IMR-90 (cell line): ENCODE data around the gene KLF2. TPM values are rescaled to one million over a fixed set of nuclear protein-coding genes. Genes with fewer than 3 reads are reported as not detected.
A peak's percentile ranks its signal among the peaks of the same experiment; 100 is the strongest.

ENCODE experiments used
- ATAC-seq: fragments of 200-7000 bp; cut with Tn5 transposase; 2 replicates; pipeline ENCODE4 v1.9.1; 2020; ENCODE audit warnings: low read depth, mild to moderate bottlenecking, moderate library complexity
- BruUV-seq: library from RNA; stranded (reverse); fragments of 400-500 nt; replicated peaks from 2 replicates; lab custom pipeline; 2021; lab: Mats Ljungman, UMichigan
- CTCF ChIA-PET: fragments of 300-600 bp; formaldehyde crosslinking; extraction: SDS; loops from one replicate; lab custom pipeline; 2021; ENCODE audit warnings: antibody characterized with exemption; lab: Yijun Ruan, JAX
- POLR2A ChIA-PET: fragments of 300-600 bp; sonication (Branson Sonifier 250); formaldehyde crosslinking; loops from one replicate; lab custom pipeline; 2022; ENCODE audit warnings: antibody characterized with exemption; ENCODE audit not compliant: unreplicated experiment; lab: Charles Lee
- DNase-seq: peaks from one replicate; pipeline ENCODE4 v3.0.0; 2013
- H2AFZ ChIP-seq: replicated peaks from 2 replicates; pipeline ENCODE3; 2013; ENCODE audit warnings: low read length, mild to moderate bottlenecking; ENCODE audit not compliant: poor library complexity
- H2AK5ac ChIP-seq: 2 replicates; pipeline ENCODE4 v1.6.1; 2013; ENCODE audit warnings: low read depth, low read length, inconsistent platforms
- H2AK9ac ChIP-seq: replicated peaks from 2 replicates; pipeline ENCODE3; 2013; ENCODE audit warnings: mild to moderate bottlenecking, low read depth, low read length, moderate library complexity; ENCODE audit not compliant: poor library complexity
- H2BK120ac ChIP-seq: 2 replicates; pipeline ENCODE4 v1.6.1; 2013; ENCODE audit warnings: low read depth, low read length, inconsistent platforms
- H2BK15ac ChIP-seq: 3 replicates; pipeline ENCODE4 v1.6.1; 2013; ENCODE audit warnings: low read depth, low read length, inconsistent platforms
- H2BK20ac ChIP-seq: 2 replicates; pipeline ENCODE4 v1.6.1; 2013; ENCODE audit warnings: low read depth, mild to moderate bottlenecking, inconsistent platforms, low read length, moderate library complexity
- H2BK5ac ChIP-seq: 2 replicates; pipeline ENCODE4 v1.6.1; 2013; ENCODE audit warnings: mild to moderate bottlenecking, low read depth, low read length, inconsistent platforms; ENCODE audit not compliant: poor library complexity, severe bottlenecking
- H3K14ac ChIP-seq: replicated peaks from 2 replicates; pipeline ENCODE4 v1.6.1; 2013; ENCODE audit warnings: low read depth, low read length, inconsistent platforms
- H3K18ac ChIP-seq: 2 replicates; pipeline ENCODE4 v1.6.1; 2013; ENCODE audit warnings: low read depth, low read length, control low read depth
- H3K23ac ChIP-seq: 2 replicates; pipeline ENCODE4 v1.6.1; 2013; ENCODE audit warnings: low read depth, low read length, inconsistent platforms
- H3K27ac ChIP-seq: 2 replicates; pipeline ENCODE4 v1.5.1; 2013; ENCODE audit warnings: mild to moderate bottlenecking, control low read depth, low read length; ENCODE audit not compliant: insufficient read depth
- H3K27me3 ChIP-seq: 2 replicates; pipeline ENCODE4 v1.6.1; 2013; ENCODE audit warnings: low read length; ENCODE audit not compliant: control insufficient read depth, insufficient read depth
- H3K36me3 ChIP-seq: 2 replicates; pipeline ENCODE4 v1.6.1; 2013; ENCODE audit warnings: low read length, mixed read lengths; ENCODE audit not compliant: control insufficient read depth, insufficient read depth
- H3K4ac ChIP-seq: 2 replicates; pipeline ENCODE4 v1.6.1; 2013; ENCODE audit warnings: low read depth, low read length, inconsistent platforms
- H3K4me1 ChIP-seq: 2 replicates; pipeline ENCODE4 v1.6.1; 2013; ENCODE audit warnings: low read length, mixed read lengths; ENCODE audit not compliant: control insufficient read depth, insufficient read depth
- H3K4me2 ChIP-seq: 2 replicates; pipeline ENCODE4 v1.6.1; 2013; ENCODE audit warnings: low read depth, mild to moderate bottlenecking, control low read depth, low read length, moderate library complexity
- H3K4me3 ChIP-seq: 2 replicates; pipeline ENCODE4 v1.5.1; 2013; ENCODE audit warnings: low read depth, mild to moderate bottlenecking, control low read depth, low read length, moderate library complexity; ENCODE audit not compliant: insufficient read depth
- H3K56ac ChIP-seq: 2 replicates; pipeline ENCODE4 v1.6.1; 2013; ENCODE audit warnings: low read length, inconsistent platforms; ENCODE audit not compliant: insufficient read depth; ENCODE audit errors: extremely low read depth
- H3K79me1 ChIP-seq, 2 experiments: 2 replicates each; pipeline ENCODE4 v1.6.1; 2013; ENCODE audit warnings: low read length in 2 of 2, inconsistent platforms in 1 of 2, low read depth in 1 of 2
- H3K9ac ChIP-seq: 2 replicates; pipeline ENCODE4 v1.6.1; 2013; ENCODE audit warnings: low read depth, low read length, control low read depth
- H3K9me1 ChIP-seq: 2 replicates; pipeline ENCODE4 v1.6.1; 2013; ENCODE audit warnings: low read length, inconsistent platforms; ENCODE audit not compliant: insufficient read depth
- H3K9me3 ChIP-seq: 2 replicates; pipeline ENCODE4 v1.6.1; 2013; ENCODE audit warnings: low read length; ENCODE audit not compliant: control insufficient read depth, insufficient read depth
- H4K20me1 ChIP-seq: 2 replicates; pipeline ENCODE4 v1.6.1; 2013; ENCODE audit warnings: low read length, inconsistent platforms; ENCODE audit not compliant: insufficient read depth
- H4K5ac ChIP-seq: 2 replicates; pipeline ENCODE4 v1.6.1; 2013; ENCODE audit warnings: mild to moderate bottlenecking, low read depth, low read length, control low read depth
- H4K8ac ChIP-seq, 2 experiments: 2 replicates each; pipeline ENCODE4 v1.6.1; 2013; ENCODE audit warnings: low read depth in 2 of 2, low read length in 2 of 2, control low read depth in 1 of 2, inconsistent platforms in 1 of 2
- H4K91ac ChIP-seq: 2 replicates; pipeline ENCODE4 v1.6.1; 2013; ENCODE audit warnings: low read depth, low read length, inconsistent platforms; ENCODE audit not compliant: insufficient read depth
- BHLHE40 ChIP-seq: fragments of 150-350 bp; IDR thresholded peaks from 2 replicates; pipeline ENCODE4 v1.6.1; 2016; ENCODE audit warnings: mild to moderate bottlenecking, low read depth, low read length
- CEBPB ChIP-seq: IDR thresholded peaks from 2 replicates; pipeline ENCODE4 v1.6.1; 2012; ENCODE audit warnings: low read depth, low read length, improper control_type of control experiment
- CHD1 ChIP-seq: IDR thresholded peaks from 2 replicates; pipeline ENCODE4 v1.6.1; 2012; ENCODE audit warnings: low read depth, low read length, improper control_type of control experiment
- CTCF ChIP-seq: conservative IDR thresholded peaks from 2 replicates; pipeline ENCODE4 v1.5.1; 2012; ENCODE audit warnings: mild to moderate bottlenecking, low read depth, low read length, improper control_type of control experiment
- FOS ChIP-seq: fragments of 150-350 bp; IDR thresholded peaks from 2 replicates; pipeline ENCODE4 v1.6.1; 2016; ENCODE audit warnings: low read depth, low read length
- MAFK ChIP-seq: IDR thresholded peaks from 2 replicates; pipeline ENCODE4 v1.6.1; 2012; ENCODE audit warnings: low read depth, low read length, improper control_type of control experiment
- MAZ ChIP-seq: IDR thresholded peaks from 2 replicates; pipeline ENCODE4 v1.6.1; 2012; ENCODE audit warnings: low read depth, mild to moderate bottlenecking, low read length, improper control_type of control experiment, moderate library complexity, borderline replicate concordance
- MXI1 ChIP-seq: IDR thresholded peaks from 2 replicates; pipeline ENCODE4 v1.6.1; 2012; ENCODE audit warnings: low read depth, mild to moderate bottlenecking, low read length, moderate library complexity, borderline replicate concordance
- NFE2L2 ChIP-seq: fragments of 150-350 bp; IDR thresholded peaks from 2 replicates; pipeline ENCODE4 v1.6.1; 2016; ENCODE audit warnings: low read depth, mild to moderate bottlenecking, low read length
- POLR2A ChIP-seq: IDR thresholded peaks from 2 replicates; pipeline ENCODE4 v1.6.1; 2012; ENCODE audit warnings: mild to moderate bottlenecking, low read depth, low read length
- RAD21 ChIP-seq: IDR thresholded peaks from 2 replicates; pipeline ENCODE4 v1.6.1; 2012; ENCODE audit warnings: low read length, improper control_type of control experiment
- RCOR1 ChIP-seq: IDR thresholded peaks from 2 replicates; pipeline ENCODE4 v1.6.1; 2012; ENCODE audit warnings: mild to moderate bottlenecking, low read length, improper control_type of control experiment; ENCODE audit not compliant: insufficient replicate concordance
- RFX5 ChIP-seq: IDR thresholded peaks from 2 replicates; pipeline ENCODE4 v1.8.0; 2012; ENCODE audit warnings: low read depth, mild to moderate bottlenecking, low read length, moderate library complexity
- SMC3 ChIP-seq: fragments of 150-350 bp; IDR thresholded peaks from 2 replicates; pipeline ENCODE4 v1.6.1; 2016; ENCODE audit warnings: low read depth, mild to moderate bottlenecking, antibody characterized with exemption, low read length, moderate library complexity
- whole genome bisulfite sequencing, 2 experiments: methylation state at CpG; one replicate each; pipeline versions ENCODE4 v1.1.5 to v1.1.7; 2013; ENCODE audit warnings: missing lambda C conversion rate in 2 of 2; ENCODE audit not compliant: insufficient read length in 1 of 2; ENCODE audit errors: extremely low coverage in 2 of 2; 5-methylcytosine and 5-hydroxymethylcytosine counted together
- dilution Hi-C: fragments of 300-500 bp; cut with HindIII; formaldehyde crosslinking; loops from one replicate; pipeline ENCODE4 v1.14.3; 2018; ENCODE audit warnings: low sequenced_read_pairs; ENCODE audit not compliant: unreplicated experiment
- in situ Hi-C: fragments of 300-500 bp; cut with MboI; formaldehyde crosslinking; loops from 3 replicates; pipeline ENCODE4 v1.14.3; 2019; ENCODE audit warnings: low sequenced_read_pairs, inconsistent platforms, mixed read lengths
- intact Hi-C: fragments of 100-400 bp; cut with micrococcal nuclease; formaldehyde crosslinking; loops from 2 replicates; pipeline ENCODE4 v1.10.0; 2022
- polyA plus RNA-seq, 3 experiments: library from polyadenylated mRNA; depleted of rRNA; stranded (reverse); fragments of >200 nt; gene quantifications; 2 replicates each; pipeline ENCODE4 v1.2.3, GENCODE V29; 2012; ENCODE audit warnings: low replicate concordance in 1 of 3
- total RNA-seq: library from RNA; depleted of rRNA; stranded (reverse); fragments of >200 nt; gene quantifications from 2 replicates; pipeline ENCODE4 v1.2.3, GENCODE V29; 2012
- TF ChIP-seq, protein P1 (sequence below): fragments of 150-350 bp; IDR thresholded peaks from 2 replicates; pipeline ENCODE4 v1.6.1; 2017; ENCODE audit warnings: mild to moderate bottlenecking, antibody characterized with exemption, low read length, low read depth
- TF ChIP-seq, protein P2 (sequence below): fragments of 150-350 bp; IDR thresholded peaks from 2 replicates; pipeline ENCODE4 v1.6.1; 2016; ENCODE audit warnings: low read depth, mild to moderate bottlenecking, low read length, moderate library complexity, borderline replicate concordance

The KLF2 gene
- total and polyA plus RNA-seq, 2 of the 4 experiments (the other 2 are of a cell fraction) = 1.1 to 34.4 TPM

- ATAC-seq = no peak
- Histone ChIP-seq H3K4me1 (peaks cover 6% of the 10 kb centered on the region), H4K8ac (no peak overlapping the region), H3K4ac (peak overlapping the region; percentile 47; the same call in 1 of the 2 replicates), H3K23ac (0 out of 2 replicates have a peak overlapping the region, but pooled peaks have one; percentile 33), H4K91ac (no peak overlapping the region), H2BK15ac (peak overlapping the region; percentile 54; the same call in 1 of the 3 replicates), H3K56ac (no peak overlapping the region), H3K4me3 (no peak overlapping the region), H3K9ac (no peak overlapping the region), H3K14ac (no peak overlapping the region), H3K36me3 (no peaks in the 10 kb centered on the region), H3K18ac (no peak overlapping the region), H3K9me1 (peaks cover 6% of the 10 kb centered on the region; the same call in 1 of the 2 replicates), H3K27ac (no peak overlapping the region), H2BK120ac (no peak overlapping the region), H3K9me3 (peaks cover 2% of the 10 kb centered on the region; the same call in 1 of the 2 replicates), H4K20me1 (0 out of 2 replicates have a peak, but pooled peaks cover 4% of the 10 kb centered on the region), H2AK9ac (no peak overlapping the region), H3K27me3 (peaks cover 14% of the 10 kb centered on the region), H2AFZ (no peak overlapping the region), H3K4me2 (no peak overlapping the region), H3K79me1 (no peaks in the 10 kb centered on the region; a peak in 1 of 4 replicates), H2BK20ac (peak overlapping the region; percentile 26), H4K5ac (no peak overlapping the region), H2BK5ac (no peak overlapping the region), H2AK5ac (peak overlapping the region; percentile 11; the same call in 1 of the 2 replicates)
- TF ChIP-seq, protein P1, sequence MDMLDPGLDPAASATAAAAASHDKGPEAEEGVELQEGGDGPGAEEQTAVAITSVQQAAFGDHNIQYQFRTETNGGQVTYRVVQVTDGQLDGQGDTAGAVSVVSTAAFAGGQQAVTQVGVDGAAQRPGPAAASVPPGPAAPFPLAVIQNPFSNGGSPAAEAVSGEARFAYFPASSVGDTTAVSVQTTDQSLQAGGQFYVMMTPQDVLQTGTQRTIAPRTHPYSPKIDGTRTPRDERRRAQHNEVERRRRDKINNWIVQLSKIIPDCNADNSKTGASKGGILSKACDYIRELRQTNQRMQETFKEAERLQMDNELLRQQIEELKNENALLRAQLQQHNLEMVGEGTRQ = no peak
- no peak for TF ChIP-seq RCOR1
- no peak for TF ChIP-seq SMC3
- no peak for TF ChIP-seq FOS
- TF ChIP-seq MAZ = no peak
- TF ChIP-seq POLR2A = no peak
- TF ChIP-seq CHD1 = no peak
- TF ChIP-seq RFX5 = no peak
- no peak for TF ChIP-seq CEBPB
- no peak for TF ChIP-seq RAD21
- no peak for TF ChIP-seq BHLHE40
- no peak for TF ChIP-seq NFE2L2
- no peak for TF ChIP-seq MAFK
- TF ChIP-seq MXI1 = no peak
- TF ChIP-seq CTCF = no peak
- TF ChIP-seq, protein P2, sequence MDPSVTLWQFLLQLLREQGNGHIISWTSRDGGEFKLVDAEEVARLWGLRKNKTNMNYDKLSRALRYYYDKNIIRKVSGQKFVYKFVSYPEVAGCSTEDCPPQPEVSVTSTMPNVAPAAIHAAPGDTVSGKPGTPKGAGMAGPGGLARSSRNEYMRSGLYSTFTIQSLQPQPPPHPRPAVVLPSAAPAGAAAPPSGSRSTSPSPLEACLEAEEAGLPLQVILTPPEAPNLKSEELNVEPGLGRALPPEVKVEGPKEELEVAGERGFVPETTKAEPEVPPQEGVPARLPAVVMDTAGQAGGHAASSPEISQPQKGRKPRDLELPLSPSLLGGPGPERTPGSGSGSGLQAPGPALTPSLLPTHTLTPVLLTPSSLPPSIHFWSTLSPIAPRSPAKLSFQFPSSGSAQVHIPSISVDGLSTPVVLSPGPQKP = no peak
- no TSS peak for BruUV-seq
- WGBS, 2 experiments = no CpG with 5 or more reads among the region's 4 CpGs
- dilution Hi-C loops = no loop called here
- DNase-seq = no peak
- ChIA-PET POLR2A (no interaction called here), CTCF (no interaction called here)
- intact Hi-C loops = loop anchor here (5.0 kb wide), 1 partner anchor 37 kb away; no protein-coding TSS in a partner anchor
- in situ Hi-C loops = no loop called here
Measured at GRCh38 chr19:16280306-16280705, 44.3 kb upstream of the KLF2 start.
